ENCODE results near the gene DRC7. TPM values are rescaled to one million over a fixed set of nuclear protein-coding genes. Genes with fewer than 3 reads are reported as not detected.

Gene DRC7
- total and polyA plus RNA-seq, 2 experiments from 2014 or later, result not detected

DNA sequence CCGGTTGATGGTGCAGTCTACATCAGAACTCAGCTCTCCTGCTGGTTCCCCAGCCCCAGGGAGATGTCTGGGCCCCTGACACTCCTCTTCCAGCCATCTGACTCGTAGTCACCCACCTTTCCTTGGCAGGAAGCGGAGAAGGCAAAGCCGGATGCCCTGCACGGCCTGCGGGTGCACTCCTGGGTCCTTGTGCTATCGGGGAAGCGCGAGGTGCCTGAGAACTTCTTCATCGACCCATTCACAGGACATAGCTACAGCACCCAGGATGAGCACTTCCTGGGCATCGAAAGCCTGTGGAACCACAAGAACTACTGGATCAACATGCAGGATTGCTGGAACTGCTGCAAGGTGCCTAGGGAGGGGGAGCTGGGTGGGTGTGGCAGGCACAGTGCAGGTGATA lies 12.7 kb downstream of the DRC7 start:
- no peaks in the 10 kb centered on the region for H3K4me1 ChIP-seq (ENCODE audit: insufficient read depth)
- no peak overlapping the region for H3K27ac ChIP-seq
- H3K36me3 ChIP-seq (ENCODE audit: low read depth), result no peaks in the 10 kb centered on the region
- WGBS, 2 experiments (ENCODE audit: low coverage in 1 of 2, low lambda C conversion rate in 2 of 2, missing lambda C conversion rate in 2 of 2), result 74 to 79% methylated on average over 11 of the region's 11 CpGs
- no peaks in the 10 kb centered on the region for H3F3A ChIP-seq (ENCODE audit: insufficient read depth)
- H3K9ac ChIP-seq, result no peak overlapping the region
- no peak overlapping the region for H3K4me2 ChIP-seq (ENCODE audit: unreplicated experiment)
- no peak for DNase-seq
- H3K9me2 ChIP-seq (ENCODE audit: insufficient read depth), result no peaks in the 10 kb centered on the region
- no peaks in the 10 kb centered on the region for H3K9me3 ChIP-seq (ENCODE audit: low read depth)
- no peak overlapping the region for H2AFZ ChIP-seq
- peaks cover 46% of the 10 kb centered on the region for H3K27me3 ChIP-seq (replicated peaks; ENCODE audit: insufficient read depth)
- H4K20me1 ChIP-seq (ENCODE audit: insufficient read depth), result no peaks in the 10 kb centered on the region
- no peaks in the 10 kb centered on the region for H3K79me2 ChIP-seq (ENCODE audit: insufficient read depth)
- TF ChIP-seq EZH2phosphoT487 (IDR thresholded peaks at IDR 0.05; ENCODE audit: insufficient read depth, low read depth), result no peak
- no peak for TF ChIP-seq EZH2 (IDR thresholded peaks at IDR 0.05; ENCODE audit: insufficient read depth, poor library complexity, severe bottlenecking)
- in situ Hi-C loops (cut with MboI), result no loop called here
- H3K4me3 ChIP-seq, result no peak overlapping the region

DNA sequence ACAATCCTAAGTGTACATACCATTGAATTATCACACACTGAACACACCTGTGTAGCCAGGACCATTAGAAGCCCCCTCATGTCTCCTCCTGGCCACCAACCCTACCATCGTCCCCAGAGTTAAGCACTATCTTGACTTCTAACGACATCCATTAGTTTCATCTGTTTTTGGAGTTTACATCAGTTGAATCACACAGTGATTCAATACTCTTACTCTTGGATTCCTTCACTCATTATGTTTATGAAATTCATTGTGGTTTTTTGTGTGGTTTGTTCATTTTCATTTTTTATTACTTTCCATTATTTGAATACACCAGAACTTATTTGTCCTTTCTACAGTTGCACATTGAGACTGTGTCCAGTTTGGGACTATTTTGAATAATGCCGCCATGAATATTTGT lies 13.6 kb downstream of the DRC7 start:
- in situ Hi-C loops (cut with MboI), result no loop called here
- no peak for DNase-seq
- Histone ChIP-seq H3K9me3 (ENCODE audit: low read depth) (no peaks in the 10 kb centered on the region), H2AFZ (no peak overlapping the region), H3K79me2 (ENCODE audit: insufficient read depth) (no peaks in the 10 kb centered on the region), H3K4me3 (no peak overlapping the region), H3K27me3 (replicated peaks; ENCODE audit: insufficient read depth) (peaks cover 54% of the 10 kb centered on the region), H3K9me2 (ENCODE audit: insufficient read depth) (no peaks in the 10 kb centered on the region), H3K36me3 (ENCODE audit: low read depth) (no peaks in the 10 kb centered on the region), H3K4me1 (ENCODE audit: insufficient read depth) (no peaks in the 10 kb centered on the region), H3K9ac (no peak overlapping the region), H4K20me1 (ENCODE audit: insufficient read depth) (no peaks in the 10 kb centered on the region; the same call in 1 of the 2 replicates), H3F3A (ENCODE audit: insufficient read depth) (no peaks in the 10 kb centered on the region), H3K4me2 (ENCODE audit: unreplicated experiment) (no peak overlapping the region), H3K27ac (no peak overlapping the region)
- TF ChIP-seq EZH2 (IDR thresholded peaks at IDR 0.05; ENCODE audit: insufficient read depth, poor library complexity, severe bottlenecking) (no peak), EZH2phosphoT487 (IDR thresholded peaks at IDR 0.05; ENCODE audit: insufficient read depth, low read depth) (no peak)
- 67 to 70% methylated on average over 3 of the region's 3 CpGs for WGBS, 2 experiments (ENCODE audit: low coverage in 1 of 2, low lambda C conversion rate in 2 of 2, missing lambda C conversion rate in 2 of 2)

DNA sequence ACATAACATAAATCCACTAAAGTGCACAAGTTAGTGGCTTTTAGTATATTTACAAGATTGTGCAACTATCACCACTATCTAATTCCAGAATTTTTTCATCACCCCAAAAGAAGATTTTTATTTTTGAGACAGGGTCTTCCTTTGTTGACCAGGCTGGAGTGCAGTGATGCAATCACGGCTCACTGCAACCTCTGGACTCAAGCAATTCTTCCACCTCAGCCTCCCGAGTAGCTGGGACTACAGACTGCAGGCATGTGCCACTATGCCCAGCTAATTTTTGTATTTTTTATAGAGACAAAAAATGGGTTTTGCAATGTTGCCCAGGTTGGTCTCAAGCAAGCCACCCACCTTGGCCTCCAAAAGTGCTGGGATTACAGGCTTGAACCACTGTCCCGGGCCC lies 15.1 kb downstream of the DRC7 start:
- H4K20me1 ChIP-seq (ENCODE audit: insufficient read depth), result no peaks in the 10 kb centered on the region; the same call in 1 of the 2 replicates
- H3K27ac ChIP-seq, result no peak overlapping the region
- no peak overlapping the region for H3K4me3 ChIP-seq
- no peaks in the 10 kb centered on the region for H3K79me2 ChIP-seq (ENCODE audit: insufficient read depth)
- TF ChIP-seq EZH2 (IDR thresholded peaks at IDR 0.05; ENCODE audit: insufficient read depth, poor library complexity, severe bottlenecking), result no peak
- TF ChIP-seq EZH2phosphoT487 (IDR thresholded peaks at IDR 0.05; ENCODE audit: insufficient read depth, low read depth), result no peak
- no peaks in the 10 kb centered on the region for H3K9me2 ChIP-seq (ENCODE audit: insufficient read depth)
- H3F3A ChIP-seq (ENCODE audit: insufficient read depth), result no peaks in the 10 kb centered on the region
- no peak for DNase-seq
- H3K9ac ChIP-seq, result no peak overlapping the region
- H3K27me3 ChIP-seq (replicated peaks; ENCODE audit: insufficient read depth), result peaks cover 59% of the 10 kb centered on the region
- in situ Hi-C loops (cut with MboI), result loop anchor here (10.0 kb wide), 1 partner anchor 125 kb away; no protein-coding TSS in a partner anchor
- H3K9me3 ChIP-seq (ENCODE audit: low read depth), result no peaks in the 10 kb centered on the region
- no peaks in the 10 kb centered on the region for H3K36me3 ChIP-seq (ENCODE audit: low read depth)
- H2AFZ ChIP-seq, result no peak overlapping the region
- H3K4me1 ChIP-seq (ENCODE audit: insufficient read depth), result no peaks in the 10 kb centered on the region
- WGBS, 2 experiments (ENCODE audit: low coverage in 1 of 2, low lambda C conversion rate in 2 of 2, missing lambda C conversion rate in 2 of 2), result 71 to 80% methylated on average over 3 of the region's 3 CpGs
- H3K4me2 ChIP-seq (ENCODE audit: unreplicated experiment), result no peak overlapping the region

DNA sequence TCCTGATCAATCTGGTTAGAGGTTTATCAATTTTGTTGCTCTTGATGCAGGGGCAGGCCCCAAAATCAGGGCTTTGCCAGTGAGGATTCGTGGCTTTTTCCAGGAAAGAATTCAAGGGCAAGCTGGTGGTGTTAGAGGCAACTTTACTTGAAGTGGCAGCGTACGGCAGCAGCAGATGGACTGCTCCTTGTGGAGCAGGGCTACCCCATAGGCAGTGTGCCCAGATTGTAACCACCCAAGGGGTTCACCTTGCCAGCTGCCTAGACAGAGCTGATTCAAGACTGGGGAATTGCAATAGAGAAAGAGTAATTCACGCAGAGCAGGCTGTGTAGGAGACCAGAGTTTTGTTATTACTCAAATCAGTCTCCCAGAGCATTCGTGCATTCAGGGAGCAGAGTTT lies 16.7 kb downstream of the DRC7 start:
- H3K36me3 ChIP-seq (ENCODE audit: low read depth), result no peaks in the 10 kb centered on the region
- in situ Hi-C loops (cut with MboI), result loop anchor here (10.0 kb wide), 1 partner anchor 127 kb away; no protein-coding TSS in a partner anchor
- TF ChIP-seq EZH2phosphoT487 (IDR thresholded peaks at IDR 0.05; ENCODE audit: insufficient read depth, low read depth) (no peak), EZH2 (IDR thresholded peaks at IDR 0.05; ENCODE audit: insufficient read depth, poor library complexity, severe bottlenecking) (no peak)

More for the DNA sequence above, 16.7 kb downstream of the DRC7 start:
- no peaks in the 10 kb centered on the region for H3K9me2 ChIP-seq (ENCODE audit: insufficient read depth)
- H3K27me3 ChIP-seq (replicated peaks; ENCODE audit: insufficient read depth), result peaks cover 69% of the 10 kb centered on the region
- H3K9me3 ChIP-seq (ENCODE audit: low read depth), result no peaks in the 10 kb centered on the region
- no peak overlapping the region for H2AFZ ChIP-seq
- no peaks in the 10 kb centered on the region for H3F3A ChIP-seq (ENCODE audit: insufficient read depth)
- no peaks in the 10 kb centered on the region for H3K4me1 ChIP-seq (ENCODE audit: insufficient read depth)
- DNase-seq, result no peak
- no peak overlapping the region for H3K4me2 ChIP-seq (ENCODE audit: unreplicated experiment)
- H3K27ac ChIP-seq, result no peak overlapping the region
- no peak overlapping the region for H3K9ac ChIP-seq
- no peak overlapping the region for H3K4me3 ChIP-seq
- H3K79me2 ChIP-seq (ENCODE audit: insufficient read depth), result no peaks in the 10 kb centered on the region
- H4K20me1 ChIP-seq (ENCODE audit: insufficient read depth), result no peaks in the 10 kb centered on the region; the same call in 1 of the 2 replicates
- WGBS, 2 experiments (ENCODE audit: low coverage in 1 of 2, low lambda C conversion rate in 2 of 2, missing lambda C conversion rate in 2 of 2), result 66 to 69% methylated on average over 5 of the region's 5 CpGs

Measured in GM23248 (cell line).